A549 (cell line): ENCODE results near the gene DCAF15. TPM values are rescaled to one million over a fixed set of nuclear protein-coding genes. Genes with fewer than 3 reads are reported as not detected.

ENCODE experiments used
- ATAC-seq, 2 experiments: fragments of 200-7000 bp in 1 of 2; fragments of >200 bp in 1 of 2; cut with Nextera tagmentation in 1 of 2; cut with Tn5 transposase in 1 of 2; 3 replicates each; pipeline versions ENCODE4 v1.8.0 to v1.9.1; 2018 to 2020; ENCODE audit warnings: mild to moderate bottlenecking in 1 of 2, moderate library complexity in 1 of 2
- CTCF ChIA-PET: fragments of 300-600 bp; sonication (Branson Sonifier 250); formaldehyde crosslinking; extraction: SDS; loops from one replicate; lab custom pipeline; 2021; ENCODE audit warnings: antibody characterized with exemption, inconsistent platforms; lab: Yijun Ruan, JAX
- POLR2A ChIA-PET: fragments of 350-600 bp; formaldehyde crosslinking; extraction: SDS; loops from one replicate; lab custom pipeline; 2021; ENCODE audit warnings: antibody characterized with exemption, inconsistent platforms; lab: Yijun Ruan, JAX
- DNase-seq, 2 experiments: peaks; one replicate each; pipeline versions ENCODE4 v3.0.0 to v3.0.0-alpha.2; 2011 to 2016; ENCODE audit warnings: low read depth in 1 of 2, low spot score in 1 of 2
- FAIRE-seq: peaks from 2 replicates; lab custom pipeline; 2011; peaks lifted over from hg19 to GRCh38; lab: Jason Lieb, UNC
- H3K27ac ChIP-seq, 2 experiments: fragments of >200 bp; sonication (Bioruptor Twin); formaldehyde crosslinking; 3 replicates each; pipeline ENCODE4 v1.5.1; 2016 to 2017
- H3K4me1 ChIP-seq: fragments of >200 bp; sonication (Bioruptor Twin); formaldehyde crosslinking; 3 replicates; pipeline ENCODE4 v1.6.1; 2016
- H3K4me2 ChIP-seq: fragments of >200 bp; sonication (Bioruptor Twin); formaldehyde crosslinking; 3 replicates; pipeline ENCODE4 v1.6.1; 2016
- H3K4me3 ChIP-seq: fragments of >200 bp; sonication (Bioruptor Twin); formaldehyde crosslinking; 3 replicates; pipeline ENCODE4 v1.5.1; 2016
- H3K9me3 ChIP-seq: fragments of >200 bp; sonication (Bioruptor Twin); formaldehyde crosslinking; 3 replicates; pipeline ENCODE4 v1.6.1; 2016
- ATOH8 ChIP-seq: fragments of 250-450 bp; sonication (Bioruptor Pico); IDR thresholded peaks from 2 replicates; pipeline ENCODE4 v1.5.0; 2020; ENCODE audit warnings: low read depth, mild to moderate bottlenecking, moderate library complexity
- CBX2 ChIP-seq: fragments of 200-600 bp; sonication (generic); IDR thresholded peaks from 2 replicates; pipeline ENCODE4 v1.6.1; 2016; ENCODE audit warnings: low read depth, mild to moderate bottlenecking, borderline replicate concordance
- E2F6 ChIP-seq: IDR thresholded peaks from 2 replicates; pipeline ENCODE4 v1.6.1; 2012; ENCODE audit warnings: low read depth, borderline replicate concordance
- ESRRA ChIP-seq: fragments of 150-350 bp; IDR thresholded peaks from 2 replicates; pipeline ENCODE4 v1.6.1; 2014; ENCODE audit warnings: mild to moderate bottlenecking, low read length, borderline replicate concordance
- GATA3 ChIP-seq: IDR thresholded peaks from 2 replicates; pipeline ENCODE4 v1.6.1; 2012; ENCODE audit warnings: borderline replicate concordance
- HEYL ChIP-seq: fragments of 250-450 bp; sonication (Bioruptor Pico); IDR thresholded peaks from 2 replicates; pipeline ENCODE4 v1.8.0; 2021; ENCODE audit warnings: mild to moderate bottlenecking, moderate library complexity
- HMGXB4 ChIP-seq: fragments of 250-450 bp; sonication (Bioruptor Pico); IDR thresholded peaks from 2 replicates; pipeline ENCODE4 v1.5.0; 2021; ENCODE audit warnings: mild to moderate bottlenecking, moderate library complexity, borderline replicate concordance
- HOXA7 ChIP-seq: fragments of 250-450 bp; sonication (Bioruptor Pico); IDR thresholded peaks from 2 replicates; pipeline ENCODE4 v1.5.0; 2020; ENCODE audit warnings: mild to moderate bottlenecking, moderate library complexity
- HOXB5 ChIP-seq: fragments of 250-450 bp; sonication (Bioruptor Pico); IDR thresholded peaks from 2 replicates; pipeline ENCODE4 v1.5.0; 2020; ENCODE audit warnings: mild to moderate bottlenecking, moderate library complexity
- PBX3 ChIP-seq: IDR thresholded peaks from 2 replicates; pipeline ENCODE4 v1.6.1; 2012
- RARB ChIP-seq: fragments of 250-450 bp; sonication (Bioruptor Pico); IDR thresholded peaks from 2 replicates; pipeline ENCODE4 v1.8.0; 2021; ENCODE audit warnings: mild to moderate bottlenecking, moderate library complexity
- RCOR1 ChIP-seq: fragments of 150-350 bp; IDR thresholded peaks from 2 replicates; pipeline ENCODE4 v1.6.1; 2014; ENCODE audit warnings: antibody characterized with exemption, low read length, low read depth
- REST ChIP-seq: fragments of 200-600 bp; sonication (generic); IDR thresholded peaks from 2 replicates; pipeline ENCODE4 v1.6.1; 2016; ENCODE audit warnings: antibody characterized with exemption, mild to moderate bottlenecking, moderate library complexity
- RFX5 ChIP-seq: fragments of 450-650 bp; IDR thresholded peaks from 2 replicates; pipeline ENCODE4 v1.7.1; 2014; ENCODE audit warnings: antibody characterized with exemption, mild to moderate bottlenecking, moderate library complexity
- TP53 ChIP-seq: fragments of 250-450 bp; sonication (Bioruptor Pico); IDR thresholded peaks from 2 replicates; pipeline ENCODE4 v1.5.0; 2021; ENCODE audit warnings: mild to moderate bottlenecking, moderate library complexity
- ZNF302 ChIP-seq: fragments of 250-450 bp; sonication (Bioruptor Pico); IDR thresholded peaks from 2 replicates; pipeline ENCODE4 v1.9.0; 2021; ENCODE audit warnings: inconsistent platforms, mild to moderate bottlenecking, moderate library complexity
- WGBS: methylation state at CpG from one replicate; pipeline ENCODE4 v1.1.6; 2017; ENCODE audit errors: missing lambda C conversion rate; 5-methylcytosine and 5-hydroxymethylcytosine counted together
- polyA plus RNA-seq, 4 experiments: library from polyadenylated mRNA; depleted of rRNA in 3 of 4; stranded (reverse); fragments of >200 nt; fragmentation: RNase III in 1 of 4; extraction: RNeasy Plus Mini Kit Qiagen cat#74134 plus additional on column Dnase treatment in 1 of 4; gene quantifications; 2 replicates in 3 of 4; 3 replicates in 1 of 4; pipeline ENCODE4 v1.2.3, GENCODE V29; 2011 to 2017

The DCAF15 gene
- polyA plus RNA-seq, 2 of the 4 experiments (the other 2 are of a cell fraction), result 10.2 to 23.0 TPM

GRCh38 chr19:13987101-13987890 is 35.0 kb downstream of the DCAF15 start:
- H3K9me3 ChIP-seq, result no peaks in the 10 kb centered on the region
- FAIRE-seq, result no peak
- DNase-seq, result no peak
- no peaks in the 10 kb centered on the region for H3K4me1 ChIP-seq
- WGBS, result 80% methylated on average over 9 of the region's 17 CpGs
- ChIA-PET POLR2A (no interaction called here), CTCF (interaction anchor here (0.7 kb wide), 1 partner anchor 106 kb away, joined by 3 read pairs; no protein-coding TSS in a partner anchor)
- no peak overlapping the region for H3K4me2 ChIP-seq
- no peak; a peak in 1 of 6 replicates for ATAC-seq
- no peak overlapping the region for H3K27ac ChIP-seq
- no peak overlapping the region for H3K4me3 ChIP-seq
- TF ChIP-seq HOXB5 (CRISPR knock-in tag), result no peak
- no peak for TF ChIP-seq CBX2
- TF ChIP-seq PBX3, result no peak
- TF ChIP-seq RARB (CRISPR knock-in tag), result no peak
- TF ChIP-seq TP53 (CRISPR knock-in tag), result no peak
- no peak for TF ChIP-seq GATA3
- TF ChIP-seq RCOR1, result no peak
- TF ChIP-seq ESRRA, result no peak
- no peak for TF ChIP-seq HOXA7 (CRISPR knock-in tag)
- TF ChIP-seq ATOH8 (CRISPR knock-in tag), result no peak
- no peak for TF ChIP-seq HMGXB4 (CRISPR knock-in tag)
- no peak for TF ChIP-seq ZNF302

GRCh38 chr19:13989487-13989886 is 37.2 kb downstream of the DCAF15 start:
- Histone ChIP-seq H3K4me3 (no peak overlapping the region), H3K4me1 (no peaks in the 10 kb centered on the region), H3K9me3 (no peaks in the 10 kb centered on the region), H3K4me2 (no peak overlapping the region), H3K27ac (no peak overlapping the region)
- TF ChIP-seq HEYL (CRISPR knock-in tag) (no peak), HMGXB4 (CRISPR knock-in tag) (no peak), REST (no peak), E2F6 (no peak), RFX5 (no peak), HOXB5 (CRISPR knock-in tag) (no peak), ESRRA (no peak)
- no peak for DNase-seq
- 100% methylated on average over 5 of the region's 7 CpGs for WGBS
- ATAC-seq, result no peak
- CTCF ChIA-PET, result interaction anchor here (1.3 kb wide), 1 partner anchor 18 kb away, joined by 3 read pairs; no protein-coding TSS in a partner anchor
- FAIRE-seq, result no peak
- POLR2A ChIA-PET, result interaction anchor here (1.6 kb wide), 1 partner anchor 17 kb away, joined by 6 read pairs; the partner anchor contains the start of gene RFX1
